HG03175 (cell line): ENCODE measurements around the gene MYOM1.
A peak's percentile ranks its signal among the peaks of the same experiment; 100 is the strongest.

ENCODE experiments used
- ATAC-seq: cut with Tn5 transposase; IDR thresholded peaks from one replicate; pipeline ENCODE4 v1.9.1; 2021; ENCODE audit warnings: mild to moderate bottlenecking, moderate library complexity; ENCODE audit not compliant: unreplicated experiment

MYOM1 gene

DNA sequence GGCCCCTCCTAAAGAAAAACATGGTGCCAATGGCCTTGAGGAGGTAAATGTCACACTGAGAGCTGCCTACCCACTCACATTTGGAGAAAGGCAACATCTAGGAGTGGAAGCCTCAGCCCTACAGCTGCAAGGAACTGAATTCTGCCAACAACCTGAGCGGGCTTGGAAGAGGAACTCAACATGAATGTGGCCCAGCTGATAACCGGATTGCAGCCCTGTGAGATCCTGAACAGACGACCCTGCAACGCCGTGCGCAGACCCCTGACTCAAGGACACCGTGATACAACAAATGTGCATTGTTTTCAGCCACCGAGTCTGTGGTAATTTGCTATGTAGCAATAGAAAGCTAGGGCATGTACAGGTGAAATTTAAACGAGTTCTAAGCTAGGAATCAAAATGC, 99.4 kb downstream of the MYOM1 start:
- no peak for ATAC-seq

- ATAC-seq: no peak
Observed at GRCh38 chr18:3119401-3120341, 100.1 kb downstream of the MYOM1 start.

DNA sequence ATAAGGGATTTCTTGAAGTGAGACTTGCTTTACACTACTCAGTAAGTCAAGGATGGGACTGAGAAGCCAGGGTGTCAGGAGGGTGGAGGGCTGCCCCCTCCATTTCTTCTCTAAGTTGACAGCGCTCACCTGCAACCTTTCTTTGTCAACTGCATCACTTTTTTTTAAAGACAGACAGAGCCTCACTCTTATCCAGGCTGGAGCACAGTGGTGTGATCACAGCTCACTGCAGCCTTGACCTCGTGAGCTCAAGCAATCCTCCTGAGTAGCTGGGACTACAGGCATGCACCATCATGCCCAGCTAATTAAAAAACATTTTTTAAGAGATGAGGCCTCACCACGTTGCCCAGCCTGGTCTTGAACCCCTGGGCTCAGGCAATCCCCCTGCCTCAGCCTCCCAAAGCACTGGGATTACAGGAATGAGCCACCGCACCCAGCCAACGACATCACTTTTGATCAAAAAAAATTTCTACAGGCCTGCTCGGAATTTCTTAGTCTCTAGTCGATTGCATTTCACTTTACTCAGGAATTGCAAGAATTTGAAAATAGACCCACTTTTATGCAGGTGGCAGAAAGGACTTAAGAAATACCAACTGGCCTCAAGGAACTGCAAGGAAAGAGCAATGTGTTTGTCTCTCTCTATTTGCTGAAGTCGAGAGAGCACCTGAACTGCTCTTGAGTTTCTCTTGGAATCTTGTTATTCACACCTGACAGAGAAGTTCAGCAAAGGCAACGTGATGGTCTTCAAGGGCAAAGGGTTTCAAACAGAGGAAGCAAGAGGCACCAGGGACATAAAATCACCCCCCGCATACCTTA, 101.4 kb downstream of the MYOM1 start:
- no peak for ATAC-seq

- no peak for ATAC-seq
Observed at GRCh38 chr18:3117493-3118192, 102.1 kb downstream of the MYOM1 start.

DNA sequence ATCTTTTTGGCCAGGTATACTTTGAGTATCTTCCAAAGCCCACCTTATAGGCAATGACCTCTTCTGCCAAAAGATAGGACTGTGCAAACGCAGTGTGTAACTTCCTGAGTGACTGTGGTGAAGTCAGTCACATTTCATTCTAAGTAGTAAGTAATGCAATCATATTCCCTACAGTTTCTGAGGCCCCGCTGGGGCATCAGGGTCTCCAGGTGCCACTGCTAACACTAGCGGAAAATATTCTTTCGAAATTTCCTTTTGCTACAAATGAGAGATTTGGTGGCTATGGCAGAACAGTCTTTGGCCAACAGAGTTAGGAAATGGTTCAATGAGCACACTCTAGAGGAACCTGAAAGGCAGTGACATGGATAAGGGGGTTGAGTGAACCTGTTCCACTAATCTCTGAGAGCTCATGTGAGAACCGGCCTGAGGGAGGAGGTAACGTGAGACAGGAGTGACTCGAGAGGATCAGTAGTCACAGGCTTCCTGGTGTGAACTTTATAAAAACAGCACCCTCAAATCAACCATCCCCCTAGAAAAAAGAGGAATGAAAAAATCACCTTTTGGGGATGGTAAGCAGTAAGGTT, 104.2 kb downstream of the MYOM1 start:
- no peak for ATAC-seq

DNA sequence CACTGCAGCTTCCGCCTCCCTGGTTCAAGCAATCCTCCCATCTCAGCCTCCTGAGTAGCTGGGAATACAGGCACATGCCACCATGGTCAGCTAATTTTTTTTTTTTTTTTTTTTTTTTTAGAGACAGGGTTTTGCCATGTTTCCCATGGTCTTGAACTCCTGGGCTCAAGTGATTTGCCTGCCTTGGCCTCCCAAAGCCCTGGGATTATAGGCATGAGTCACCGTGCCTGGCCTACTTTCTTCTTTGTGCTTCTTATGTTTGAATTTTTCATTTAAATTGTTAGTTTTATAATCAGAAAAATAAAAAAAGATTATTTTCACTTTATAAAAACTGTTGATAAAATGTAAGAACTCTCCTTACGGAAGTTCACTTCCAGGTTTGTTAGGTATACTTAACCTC, 105.3 kb downstream of the MYOM1 start:
- ATAC-seq: no peak

DNA sequence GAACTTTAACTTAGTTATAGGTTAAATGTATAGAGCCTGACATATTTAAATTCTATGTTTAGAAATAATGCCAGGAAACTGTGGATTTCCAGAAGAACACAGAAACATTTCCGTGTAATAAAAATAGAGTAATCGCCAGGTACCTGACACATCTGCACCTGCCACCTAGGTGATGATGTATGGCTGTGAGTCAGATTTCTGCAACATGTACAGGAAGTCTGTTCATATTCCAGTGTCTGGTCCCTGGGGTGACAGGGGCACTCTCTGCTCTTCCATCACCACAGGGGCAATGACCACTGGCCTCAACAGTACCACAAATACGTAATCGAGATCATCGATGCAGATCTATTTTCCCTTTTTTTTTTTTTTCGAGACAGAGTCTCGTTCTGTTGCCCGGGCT, 105.7 kb downstream of the MYOM1 start:
- no peak for ATAC-seq

GRCh38 chr18:3111523-3112240, 108.1 kb downstream of the MYOM1 start:
- no peak for ATAC-seq

GRCh38 chr18:3110034-3110752, 109.6 kb downstream of the MYOM1 start:
- ATAC-seq: peak; percentile 81

GRCh38 chr18:3107740-3108151, 112.0 kb downstream of the MYOM1 start:
- no peak for ATAC-seq

DNA sequence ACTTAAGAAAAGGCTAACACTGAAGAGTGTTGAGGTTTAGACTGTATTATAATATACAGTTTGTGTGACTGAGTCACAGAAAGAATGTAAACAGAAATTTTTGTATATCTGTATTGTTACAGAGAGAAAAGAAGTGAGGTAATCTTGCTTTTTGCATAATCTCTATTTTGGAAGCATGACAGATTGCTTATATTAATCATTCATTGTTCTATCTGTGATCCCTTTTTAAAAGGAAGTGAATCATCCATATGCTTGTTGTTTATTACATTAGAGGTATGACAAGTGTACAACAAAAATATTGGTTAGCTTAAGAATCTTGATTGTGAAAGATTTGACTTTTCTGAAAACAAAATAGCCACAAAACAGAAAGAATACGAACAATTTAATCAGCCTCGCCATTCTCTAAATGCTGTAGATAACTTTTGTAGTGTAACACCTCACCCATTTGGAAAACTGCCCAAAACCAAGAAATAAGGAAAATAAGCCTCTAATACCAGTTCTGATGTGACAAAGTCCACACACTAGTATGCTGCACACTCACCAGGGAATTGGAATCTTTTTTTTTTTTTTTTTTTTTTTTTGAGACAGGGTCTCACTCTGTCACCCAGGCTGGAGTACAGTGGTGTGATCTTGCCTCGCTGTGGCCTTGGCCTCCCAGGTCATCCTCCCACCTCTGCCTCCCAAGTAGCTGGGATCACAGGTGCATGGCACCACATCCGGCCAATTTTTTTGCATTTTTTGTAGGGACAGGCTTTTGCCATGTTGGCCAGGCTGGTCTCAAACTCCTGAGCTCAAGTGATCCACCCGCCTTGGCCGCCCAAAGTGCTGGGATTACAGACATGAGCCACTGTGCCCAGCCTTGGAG, 115.3 kb downstream of the MYOM1 start:
- no peak for ATAC-seq

- ATAC-seq: no peak
Observed at GRCh38 chr18:3103576-3103975, 116.2 kb downstream of the MYOM1 start.

- ATAC-seq: no peak
Observed at GRCh38 chr18:3102983-3103382, 116.8 kb downstream of the MYOM1 start.

GRCh38 chr18:3100498-3101132, 119.2 kb downstream of the MYOM1 start:
- no peak for ATAC-seq

- no peak for ATAC-seq
Observed at GRCh38 chr18:3099327-3099726, 120.4 kb downstream of the MYOM1 start.

- no peak for ATAC-seq
Observed at GRCh38 chr18:3097082-3097481, 122.7 kb downstream of the MYOM1 start.

GRCh38 chr18:3095921-3096320, 123.8 kb downstream of the MYOM1 start:
- no peak for ATAC-seq

DNA sequence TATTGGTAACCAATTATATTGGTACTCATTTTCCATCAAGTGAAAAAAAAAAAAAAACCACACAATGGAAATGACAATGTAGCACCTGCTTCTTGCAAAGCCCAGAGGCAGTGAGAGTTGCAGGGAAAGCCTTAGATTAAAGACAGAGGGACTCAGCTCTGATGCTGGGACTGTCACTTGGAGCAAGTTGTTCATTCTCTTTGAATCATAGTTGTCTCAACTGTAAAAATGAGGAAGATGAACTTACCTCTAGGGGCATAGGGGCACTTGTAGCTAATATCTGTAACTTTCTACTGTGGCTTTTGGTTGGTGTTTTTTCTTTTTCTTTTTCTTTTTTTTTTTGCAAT, 125.5 kb downstream of the MYOM1 start:
- no peak for ATAC-seq
